ENCODE results near the gene ASTN1. TPM values are rescaled to one million over a fixed set of nuclear protein-coding genes. Genes with fewer than 3 reads are reported as not detected.

ASTN1 gene
- total RNA-seq, 2 donors from 2014 or later: 1.3 TPM

DNA sequence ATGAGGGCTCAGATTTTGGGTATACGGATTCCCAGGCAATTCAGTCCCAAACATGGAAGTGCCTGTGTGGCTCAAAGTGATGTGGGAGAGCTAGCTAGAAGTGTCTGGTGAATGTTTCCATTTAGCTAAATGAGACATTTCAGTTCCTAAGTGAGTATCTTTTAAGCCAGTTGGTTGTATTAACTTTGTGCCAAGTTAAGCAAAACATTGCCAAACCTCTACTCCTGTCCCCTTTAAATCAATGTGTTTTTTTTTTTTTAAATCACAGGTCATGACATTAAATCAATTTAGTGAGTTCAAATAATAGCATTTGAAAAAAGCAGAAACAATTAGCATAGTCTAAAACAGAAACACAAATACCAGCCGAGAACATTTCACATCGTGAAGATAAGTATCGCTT is 230.1 kb downstream of the ASTN1 start:
- Histone ChIP-seq H3K27ac (no peak overlapping the region), H3K4me3 (no peak overlapping the region), H3K27me3 (no peaks in the 10 kb centered on the region), H3K4me1 (no peaks in the 10 kb centered on the region), H3K9me3 (no peaks in the 10 kb centered on the region), H3K36me3 (no peaks in the 10 kb centered on the region)
- TF ChIP-seq, protein P1, sequence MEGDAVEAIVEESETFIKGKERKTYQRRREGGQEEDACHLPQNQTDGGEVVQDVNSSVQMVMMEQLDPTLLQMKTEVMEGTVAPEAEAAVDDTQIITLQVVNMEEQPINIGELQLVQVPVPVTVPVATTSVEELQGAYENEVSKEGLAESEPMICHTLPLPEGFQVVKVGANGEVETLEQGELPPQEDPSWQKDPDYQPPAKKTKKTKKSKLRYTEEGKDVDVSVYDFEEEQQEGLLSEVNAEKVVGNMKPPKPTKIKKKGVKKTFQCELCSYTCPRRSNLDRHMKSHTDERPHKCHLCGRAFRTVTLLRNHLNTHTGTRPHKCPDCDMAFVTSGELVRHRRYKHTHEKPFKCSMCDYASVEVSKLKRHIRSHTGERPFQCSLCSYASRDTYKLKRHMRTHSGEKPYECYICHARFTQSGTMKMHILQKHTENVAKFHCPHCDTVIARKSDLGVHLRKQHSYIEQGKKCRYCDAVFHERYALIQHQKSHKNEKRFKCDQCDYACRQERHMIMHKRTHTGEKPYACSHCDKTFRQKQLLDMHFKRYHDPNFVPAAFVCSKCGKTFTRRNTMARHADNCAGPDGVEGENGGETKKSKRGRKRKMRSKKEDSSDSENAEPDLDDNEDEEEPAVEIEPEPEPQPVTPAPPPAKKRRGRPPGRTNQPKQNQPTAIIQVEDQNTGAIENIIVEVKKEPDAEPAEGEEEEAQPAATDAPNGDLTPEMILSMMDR (IDR thresholded peaks at IDR 0.05): no peak
- no peak for DNase-seq (ENCODE audit: low spot score)

DNA sequence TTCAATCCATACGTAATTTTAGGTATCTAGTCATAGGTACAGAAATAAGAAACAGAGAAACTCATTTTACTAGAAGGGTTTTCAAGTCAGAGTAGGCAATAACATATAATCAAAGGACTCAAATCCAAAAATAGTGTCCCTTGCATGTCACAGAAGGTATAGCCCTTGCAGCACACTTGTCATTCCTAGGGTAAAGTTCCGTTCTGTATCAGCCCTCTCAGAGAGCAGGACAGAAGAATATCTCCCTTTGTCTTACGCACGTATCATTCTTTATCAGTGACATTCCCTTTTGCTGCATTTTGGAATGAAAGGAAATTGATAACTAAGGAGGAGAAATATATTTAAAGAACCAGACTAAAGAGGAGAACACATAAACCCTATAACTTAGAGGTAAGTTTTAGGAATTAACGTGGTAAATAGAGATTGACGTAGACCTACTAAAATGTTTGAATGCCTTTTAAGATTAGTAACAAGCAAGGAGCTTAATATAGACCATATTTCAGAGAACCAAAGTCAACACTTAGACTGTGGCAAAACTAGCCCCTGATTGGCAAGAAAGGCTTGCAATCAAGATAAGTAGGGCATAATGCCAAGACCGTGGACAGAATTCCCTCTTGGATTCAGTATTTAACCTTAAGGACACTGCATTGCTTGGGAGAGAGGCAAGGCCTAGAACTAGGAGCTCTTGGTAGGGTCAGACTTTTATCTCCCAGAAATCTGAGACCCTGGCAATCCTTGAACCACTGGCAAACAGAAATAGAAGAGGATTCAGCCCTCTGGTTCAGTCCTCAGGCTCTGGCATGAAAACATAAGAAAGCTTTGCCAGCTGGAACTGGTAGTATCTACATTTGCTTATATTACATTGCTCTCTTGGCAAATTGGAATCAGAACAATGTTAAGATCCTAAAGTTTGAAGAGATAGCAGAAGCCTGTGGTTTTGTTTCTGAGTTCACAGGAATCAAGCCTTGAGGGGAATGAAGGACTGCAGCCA is 232.1 kb downstream of the ASTN1 start:
- Histone ChIP-seq H3K36me3 (no peaks in the 10 kb centered on the region), H3K9me3 (no peaks in the 10 kb centered on the region), H3K27ac (peak overlapping the region in 1 of 2 donors; percentile 26), H3K4me3 (no peak overlapping the region), H3K27me3 (no peaks in the 10 kb centered on the region), H3K4me1 (no peaks in the 10 kb centered on the region)
- TF ChIP-seq, protein P1 (IDR thresholded peaks at IDR 0.05): no peak
- DNase-seq (ENCODE audit: low spot score): no peak

DNA sequence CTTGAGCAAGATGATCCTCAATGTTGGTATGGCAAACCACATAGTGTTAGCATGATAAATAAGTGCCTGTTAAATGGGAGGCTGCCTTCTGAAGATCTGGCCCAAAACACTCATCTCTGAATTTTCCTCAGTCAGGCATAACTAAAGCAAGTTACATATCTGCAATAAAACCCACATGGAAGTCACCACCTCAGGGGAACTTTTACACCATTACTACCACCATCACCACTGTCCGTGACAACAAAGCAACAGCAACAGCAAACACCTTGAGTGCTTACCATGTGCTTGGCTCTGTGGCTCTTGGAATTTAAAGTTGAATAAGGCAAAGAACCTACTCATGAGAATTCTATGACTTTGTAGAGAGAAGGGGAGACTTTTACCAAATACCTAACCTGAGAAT is 233.0 kb downstream of the ASTN1 start:
- H3K27ac ChIP-seq: no peak overlapping the region

DNA sequence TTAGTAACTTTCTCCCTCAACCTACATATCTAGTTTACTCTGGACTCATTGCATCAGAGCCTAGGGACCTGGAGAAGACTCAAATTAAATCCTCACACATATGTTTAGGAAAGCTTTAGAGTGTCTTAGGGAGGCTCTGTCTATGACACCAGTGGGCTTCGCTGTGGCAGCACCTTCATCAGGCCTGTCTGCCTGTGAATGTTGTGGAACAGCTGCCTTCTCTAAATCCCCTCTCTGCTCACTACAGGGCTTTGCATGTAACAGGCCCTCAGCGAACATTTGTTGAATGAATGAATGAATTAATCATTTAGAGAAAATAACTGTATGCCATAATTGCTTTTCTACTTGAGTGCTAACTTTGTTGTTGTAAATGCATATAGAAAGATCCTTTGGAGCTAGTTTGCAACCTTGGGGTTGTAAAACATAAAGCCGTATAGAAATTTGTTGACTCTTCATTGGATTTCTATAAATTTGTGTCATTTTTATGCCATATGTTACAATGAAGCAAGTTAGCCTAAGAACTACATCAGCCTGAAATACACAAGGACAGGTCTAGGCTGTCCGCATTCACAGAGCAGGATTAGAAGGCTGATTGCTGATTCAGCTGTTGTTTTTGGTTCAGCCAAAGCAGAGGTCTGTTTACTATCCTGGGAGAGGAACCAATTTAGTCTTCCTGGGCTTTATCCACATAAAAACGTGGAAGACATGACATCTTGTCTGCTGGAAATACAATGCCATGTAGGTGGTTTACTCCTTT is 238.0 kb downstream of the ASTN1 start:
- Histone ChIP-seq H3K9me3 (no peaks in the 10 kb centered on the region), H3K27ac (no peak overlapping the region), H3K4me3 (no peak overlapping the region), H3K4me1 (no peaks in the 10 kb centered on the region), H3K36me3 (no peaks in the 10 kb centered on the region), H3K27me3 (no peaks in the 10 kb centered on the region)
- TF ChIP-seq, protein P1 (IDR thresholded peaks at IDR 0.05): no peak
- DNase-seq (ENCODE audit: low spot score): no peak

More for the DNA sequence above, 233.0 kb downstream of the ASTN1 start:
- Histone ChIP-seq H3K9me3 (no peaks in the 10 kb centered on the region), H3K4me3 (no peak overlapping the region), H3K4me1 (no peaks in the 10 kb centered on the region), H3K27me3 (no peaks in the 10 kb centered on the region), H3K36me3 (no peaks in the 10 kb centered on the region)
- no peak for DNase-seq (ENCODE audit: low spot score)
- TF ChIP-seq, protein P1 (IDR thresholded peaks at IDR 0.05): no peak

DNA sequence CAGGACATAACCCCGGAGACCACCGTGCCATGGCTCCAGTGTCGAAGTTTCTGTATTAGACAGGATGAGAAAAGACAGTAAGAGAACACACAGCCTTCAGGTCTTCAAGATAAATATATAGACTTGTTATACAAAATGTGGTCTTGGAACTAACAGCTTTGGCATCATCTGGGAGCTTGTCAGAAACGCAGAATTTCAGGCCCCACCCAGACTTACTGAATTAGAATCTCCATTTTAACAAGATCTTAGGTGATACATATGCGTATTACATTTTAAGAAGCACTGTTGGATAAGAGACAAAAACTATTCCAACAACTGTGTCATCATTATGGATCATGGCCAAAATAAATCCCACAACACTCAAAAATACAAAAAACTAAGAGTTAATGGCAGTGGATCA is 239.3 kb downstream of the ASTN1 start:
- Histone ChIP-seq H3K4me1 (no peaks in the 10 kb centered on the region), H3K9me3 (no peaks in the 10 kb centered on the region), H3K36me3 (no peaks in the 10 kb centered on the region), H3K27me3 (no peaks in the 10 kb centered on the region), H3K27ac (no peak overlapping the region), H3K4me3 (no peak overlapping the region)
- DNase-seq (ENCODE audit: low spot score): no peak
- TF ChIP-seq, protein P1 (IDR thresholded peaks at IDR 0.05): no peak

Data from right atrium auricular region (tissue), 2 donors.